Activated CD4-positive, alpha-beta T cell treated with anti-CD3 and anti-CD28 coated beads for 48 hours (primary cell): ENCODE measurements around the gene ACOT7.

Source experiments
- DNase-seq: peaks from one replicate; pipeline ENCODE4 v3.0.0-alpha.2; 2020

Gene ACOT7

GRCh38 chr1:6280761-6281451 is 112.7 kb downstream of the ACOT7 start:
- DNase-seq: no peak

- no peak for DNase-seq
Measured at GRCh38 chr1:6279613-6280383, 113.8 kb downstream of the ACOT7 start.

- DNase-seq: no peak
Measured at GRCh38 chr1:6279066-6279465, 114.5 kb downstream of the ACOT7 start.

GRCh38 chr1:6278263-6278662 is 115.3 kb downstream of the ACOT7 start:
- no peak for DNase-seq

- DNase-seq: no peak
Measured at GRCh38 chr1:6276811-6277555, 116.6 kb downstream of the ACOT7 start.

- DNase-seq: no peak
Measured at GRCh38 chr1:6275826-6276782, 117.5 kb downstream of the ACOT7 start.

GRCh38 chr1:6274622-6275139 is 118.9 kb downstream of the ACOT7 start:
- no peak for DNase-seq

GRCh38 chr1:6274102-6274501 is 119.5 kb downstream of the ACOT7 start:
- DNase-seq: no peak

GRCh38 chr1:6273380-6273891 is 120.1 kb downstream of the ACOT7 start:
- no peak for DNase-seq

- DNase-seq: no peak
Measured at GRCh38 chr1:6272868-6273267, 120.7 kb downstream of the ACOT7 start.

GRCh38 chr1:6272452-6272851 is 121.1 kb downstream of the ACOT7 start:
- no peak for DNase-seq

GRCh38 chr1:6271554-6271953 is 122.0 kb downstream of the ACOT7 start:
- no peak for DNase-seq

- DNase-seq: no peak
Measured at GRCh38 chr1:6271006-6271405, 122.6 kb downstream of the ACOT7 start.

- no peak for DNase-seq
Measured at GRCh38 chr1:6270401-6270800, 123.2 kb downstream of the ACOT7 start.

GRCh38 chr1:6269720-6270400 is 123.7 kb downstream of the ACOT7 start:
- no peak for DNase-seq

- no peak for DNase-seq
Measured at GRCh38 chr1:6269296-6269695, 124.3 kb downstream of the ACOT7 start.

GRCh38 chr1:6268415-6268814 is 125.2 kb downstream of the ACOT7 start:
- no peak for DNase-seq

- DNase-seq: no peak
Measured at GRCh38 chr1:6267686-6268322, 125.8 kb downstream of the ACOT7 start.

GRCh38 chr1:6266641-6267040 is 126.9 kb downstream of the ACOT7 start:
- DNase-seq: no peak

- DNase-seq: no peak
Measured at GRCh38 chr1:6265151-6265550, 128.4 kb downstream of the ACOT7 start.

- DNase-seq: no peak
Measured at GRCh38 chr1:6263716-6264115, 129.9 kb downstream of the ACOT7 start.
